ENCODE measurements around the gene C4A.
A peak's percentile ranks its signal among the peaks of the same experiment; 100 is the strongest.
"Not testable (repeated sequence)": the region's sequence is repeated elsewhere in the genome, so short reads cannot be mapped to it uniquely, and the experiment has no call there.

C4A gene

GRCh38 chr6:31961616-31962015 lies 20.2 kb upstream of the C4A start:
- no peak for DNase-seq (ENCODE audit: low spot score)

GRCh38 chr6:31963921-31964320 lies 17.9 kb upstream of the C4A start:
- no peak for DNase-seq (ENCODE audit: low spot score)

DNA sequence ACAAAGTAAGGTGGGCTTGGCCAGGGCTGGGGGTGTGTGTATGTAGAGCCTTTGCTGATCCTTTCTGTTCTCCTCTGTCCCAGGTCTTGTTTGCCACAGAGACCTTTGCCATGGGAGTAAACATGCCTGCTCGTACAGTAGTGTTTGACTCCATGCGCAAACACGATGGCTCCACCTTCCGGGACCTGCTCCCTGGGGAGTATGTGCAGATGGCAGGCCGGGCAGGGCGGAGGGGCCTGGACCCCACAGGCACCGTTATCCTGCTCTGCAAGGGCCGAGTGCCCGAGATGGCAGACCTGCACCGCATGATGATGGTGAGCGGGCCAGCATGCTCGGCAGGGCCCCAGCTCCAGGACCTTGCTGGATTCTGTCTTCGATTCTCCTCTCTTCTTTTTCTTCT lies 16.2 kb upstream of the C4A start:
- no peak for DNase-seq (ENCODE audit: low spot score)

DNA sequence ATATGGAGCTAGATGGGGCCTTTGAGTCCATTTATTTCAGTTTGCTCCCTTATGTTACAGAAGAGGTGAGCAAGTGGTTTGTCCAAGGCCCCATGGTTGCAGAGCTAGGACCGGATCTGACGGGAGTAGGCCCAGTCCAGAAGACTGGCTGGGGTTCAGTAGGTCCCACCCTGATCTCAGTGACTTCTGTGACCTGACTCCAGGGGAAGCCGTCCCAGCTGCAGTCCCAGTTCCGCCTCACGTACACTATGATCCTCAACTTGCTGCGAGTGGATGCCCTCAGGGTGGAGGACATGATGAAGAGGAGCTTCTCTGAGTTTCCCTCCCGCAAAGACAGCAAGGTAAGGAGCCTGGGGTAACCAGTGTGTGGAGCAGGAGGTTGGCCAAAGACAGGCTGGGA lies 15.4 kb upstream of the C4A start:
- DNase-seq (ENCODE audit: low spot score), result no peak

- no peak for DNase-seq (ENCODE audit: low spot score)
Measured at GRCh38 chr6:31966997-31967925, 14.6 kb upstream of the C4A start.

- no peak for DNase-seq (ENCODE audit: low spot score)
Measured at GRCh38 chr6:31967926-31968320, 13.9 kb upstream of the C4A start.

GRCh38 chr6:31968326-31968725 lies 13.5 kb upstream of the C4A start:
- no peak for DNase-seq (ENCODE audit: low spot score)

- DNase-seq (ENCODE audit: low spot score), result no peak
Measured at GRCh38 chr6:31968791-31969711, 12.8 kb upstream of the C4A start.

GRCh38 chr6:31969712-31970603 lies 11.9 kb upstream of the C4A start:
- no peak for DNase-seq (ENCODE audit: low spot score)

DNA sequence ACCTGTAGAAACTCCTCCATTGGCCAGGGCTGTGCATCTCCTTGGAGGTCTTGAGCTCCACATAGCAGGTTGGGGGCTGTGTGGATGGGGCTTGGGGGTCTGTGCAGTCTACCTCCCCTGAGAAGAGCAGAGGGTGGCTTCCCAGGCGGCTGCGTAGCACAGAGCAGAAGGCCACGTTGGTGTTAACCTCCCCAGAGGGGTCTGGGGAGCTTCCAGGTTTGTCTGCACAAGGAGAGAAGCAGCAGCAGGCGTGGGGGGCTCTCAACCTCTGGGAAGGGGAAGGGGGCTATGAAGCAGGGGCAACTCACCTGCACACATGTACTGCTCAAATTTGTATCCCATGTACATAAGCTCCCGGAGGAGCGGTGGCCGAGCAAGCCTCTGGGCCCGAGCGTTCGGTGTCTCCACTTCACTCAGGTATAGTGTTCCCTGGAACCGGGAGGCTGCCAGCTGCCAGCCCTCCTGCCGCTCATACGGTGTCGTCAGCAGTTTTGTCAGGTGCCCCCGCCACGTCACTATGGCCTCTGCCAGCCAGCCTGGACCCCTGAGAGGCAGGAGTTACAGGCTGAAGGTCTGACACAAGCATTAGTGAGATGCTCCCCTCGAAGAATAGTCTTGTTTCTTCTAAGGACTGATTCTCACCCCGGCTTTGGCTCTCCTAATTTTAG lies 11.1 kb upstream of the C4A start:
- no peak for DNase-seq (ENCODE audit: low spot score)

GRCh38 chr6:31971279-31971992 lies 10.4 kb upstream of the C4A start:
- DNase-seq (ENCODE audit: low spot score), result no peak

- peak; percentile 97 for DNase-seq (ENCODE audit: low spot score)
Measured at GRCh38 chr6:31971993-31972708, 9.7 kb upstream of the C4A start, which contains the start of gene DXO. DXO (minus strand) TSS chr6:31972138; CDS start chr6:31971675, 463 bp downstream.

DNA sequence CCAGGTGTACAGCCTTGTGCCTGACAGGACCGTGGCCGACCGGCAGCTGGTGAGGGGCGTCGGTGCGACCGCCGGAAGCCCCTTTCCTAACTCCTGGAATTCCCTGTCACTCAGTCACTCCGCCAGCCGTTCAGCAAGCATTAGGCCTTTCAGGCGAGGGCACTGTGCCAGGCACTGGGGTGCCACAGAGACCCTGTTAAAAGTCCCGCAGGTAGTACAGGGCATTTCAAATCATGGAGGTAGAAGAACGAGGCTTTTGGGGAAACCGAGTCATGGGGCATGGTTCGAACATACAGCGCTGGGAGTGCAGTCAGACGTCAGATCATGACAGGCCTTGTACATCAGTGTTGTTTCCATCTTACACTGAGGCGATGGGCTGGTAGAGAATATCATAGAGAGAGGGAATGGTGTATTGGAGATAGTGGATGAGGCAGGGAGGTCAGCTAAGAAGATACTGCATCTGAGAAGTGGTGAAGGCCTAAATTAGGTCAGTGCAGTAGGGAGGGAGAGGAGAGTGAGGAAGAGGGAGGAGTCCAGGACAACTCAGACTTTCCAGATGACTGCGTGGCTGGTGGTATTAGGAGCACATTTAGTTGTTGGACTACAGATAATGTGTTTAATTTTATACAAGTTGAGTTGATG lies 9.0 kb upstream of the C4A start:
- DNase-seq (ENCODE audit: low spot score), result no peak

GRCh38 chr6:31976065-31976464 lies 5.8 kb upstream of the C4A start:
- DNase-seq (ENCODE audit: low spot score), result not testable (repeated sequence)

DNA sequence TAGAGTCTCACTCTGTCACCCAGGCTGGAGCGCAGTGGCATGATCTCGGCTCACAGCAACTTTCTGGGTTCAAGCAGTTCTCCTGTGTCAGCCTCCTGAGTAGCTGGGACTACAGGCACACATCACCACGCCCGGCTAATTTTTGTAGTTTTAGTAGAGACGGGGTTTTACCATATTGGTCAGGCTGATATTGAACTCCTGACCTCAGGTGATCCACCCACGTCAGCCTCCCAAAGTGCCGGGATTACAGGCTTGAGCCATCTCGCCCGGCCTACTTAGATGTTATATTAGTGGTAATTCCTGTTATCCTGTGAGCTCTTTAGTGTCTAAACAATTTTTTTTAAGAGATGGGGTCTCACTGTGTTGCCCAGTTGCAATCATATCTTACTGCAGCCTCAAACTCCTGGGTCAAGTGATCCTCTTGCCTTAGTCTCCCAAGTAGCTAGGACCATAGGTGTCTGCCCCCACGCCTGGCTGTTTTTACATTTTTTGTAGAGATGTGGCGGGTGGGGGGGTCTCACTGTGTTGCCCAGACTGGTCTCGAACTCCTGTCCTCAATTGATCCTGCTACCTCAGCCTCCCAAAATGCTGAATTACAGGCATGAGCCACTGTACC lies 3.9 kb upstream of the C4A start:
- no peak for DNase-seq (ENCODE audit: low spot score)

- no peak for DNase-seq (ENCODE audit: low spot score)
Measured at GRCh38 chr6:31978831-31979230, 3.0 kb upstream of the C4A start.

DNA sequence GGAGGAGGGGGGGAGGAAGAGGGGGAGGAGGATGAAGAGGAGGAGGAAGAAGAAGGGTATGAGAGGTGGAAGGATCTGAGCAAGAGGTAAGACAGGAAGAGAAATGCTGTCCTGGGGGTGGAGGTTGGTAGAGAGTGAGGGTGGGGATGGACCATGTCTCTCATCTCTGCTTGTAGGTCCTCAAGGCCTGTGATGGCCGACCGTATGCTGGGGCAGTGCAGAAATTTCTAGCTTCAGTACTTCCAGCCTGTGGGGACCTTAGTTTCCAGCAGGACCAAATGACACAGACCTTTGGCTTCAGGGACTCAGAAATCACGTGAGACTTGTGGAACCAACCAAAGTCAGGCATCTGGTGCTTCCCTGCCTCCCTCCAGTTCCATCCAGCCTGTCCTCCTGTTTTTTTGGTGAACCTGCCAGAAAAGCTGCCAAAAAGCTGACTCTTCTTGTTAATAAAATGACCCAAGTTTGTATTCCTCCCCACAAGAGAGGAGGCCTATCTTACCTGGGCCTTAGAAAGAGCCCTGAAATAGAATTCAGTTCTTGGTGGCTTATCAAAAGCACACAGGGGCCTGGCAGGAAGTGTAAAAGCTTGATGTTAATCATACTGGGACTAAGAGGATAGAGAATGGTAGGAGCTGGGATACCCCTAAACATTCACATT lies 2.5 kb upstream of the C4A start:
- no peak for DNase-seq (ENCODE audit: low spot score)

DNA sequence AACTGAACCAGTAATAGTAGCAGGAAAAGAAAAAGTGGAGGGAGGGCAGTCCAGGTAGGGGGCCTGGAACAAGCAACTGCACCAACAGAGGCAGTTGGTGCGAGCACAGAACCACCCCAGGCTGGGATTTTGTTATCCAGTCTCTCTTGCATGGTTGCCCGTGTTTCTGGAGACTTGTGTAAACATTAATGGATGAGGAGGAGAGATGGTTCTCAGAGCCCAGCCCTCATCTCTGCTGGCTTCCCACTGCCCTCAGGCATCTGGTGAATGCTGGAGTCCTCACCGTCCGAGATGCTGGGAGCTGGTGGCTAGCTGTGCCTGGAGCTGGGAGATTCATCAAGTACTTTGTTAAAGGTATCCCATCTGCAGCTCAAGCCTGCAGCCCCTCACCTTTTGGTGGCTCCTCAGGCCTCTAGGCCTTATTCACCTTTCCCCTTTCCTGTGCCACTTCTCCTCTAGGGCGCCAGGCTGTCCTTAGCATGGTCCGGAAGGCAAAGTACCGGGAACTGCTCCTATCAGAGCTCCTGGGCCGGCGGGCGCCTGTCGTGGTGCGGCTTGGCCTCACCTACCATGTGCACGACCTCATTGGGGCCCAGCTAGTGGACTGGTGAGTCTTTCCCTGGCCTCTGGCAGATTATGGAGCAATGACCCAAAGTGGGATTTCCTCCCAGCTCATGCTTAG lies 1.5 kb upstream of the C4A start:
- not testable (repeated sequence) for DNase-seq (ENCODE audit: low spot score)

Measured in LoVo (cell line).